Stimulated activated effector memory CD8-positive, alpha-beta T cell treated with anti-CD3 and anti-CD28 coated beads, Interleukin-12 subunit alpha, Interleukin-12 subunit beta, amount 100 ng/mL, for 72 hours (primary cell): ENCODE results near the gene PCDH8.

ENCODE experiments used
- ATAC-seq: fragments of 150-1000 bp; cut with Tn5 transposase; 2 replicates; pipeline ENCODE4 v1.10.0; 2021
- DNase-seq, 2 donors: peaks; one replicate each; pipeline ENCODE4 v3.0.0; 2021 to 2022; ENCODE audit warnings: low spot score in 2 of 2
- H3K27ac Mint-ChIP-seq: one replicate; pipeline ENCODE4 v1.8.0; 2022; ENCODE audit warnings: mild to moderate bottlenecking, mixed read lengths
- H3K36me3 Mint-ChIP-seq: one replicate; pipeline ENCODE4 v1.8.0; 2022; ENCODE audit warnings: mild to moderate bottlenecking, mixed read lengths
- H3K4me1 Mint-ChIP-seq: one replicate; pipeline ENCODE4 v1.8.0; 2022; ENCODE audit warnings: mixed read lengths
- H3K4me3 Mint-ChIP-seq: one replicate; pipeline ENCODE4 v1.8.0; 2022; ENCODE audit warnings: mild to moderate bottlenecking, mixed read lengths
- H3K9me3 Mint-ChIP-seq: one replicate; pipeline ENCODE4 v1.8.0; 2022; ENCODE audit warnings: mixed read lengths

Gene PCDH8, protein sequence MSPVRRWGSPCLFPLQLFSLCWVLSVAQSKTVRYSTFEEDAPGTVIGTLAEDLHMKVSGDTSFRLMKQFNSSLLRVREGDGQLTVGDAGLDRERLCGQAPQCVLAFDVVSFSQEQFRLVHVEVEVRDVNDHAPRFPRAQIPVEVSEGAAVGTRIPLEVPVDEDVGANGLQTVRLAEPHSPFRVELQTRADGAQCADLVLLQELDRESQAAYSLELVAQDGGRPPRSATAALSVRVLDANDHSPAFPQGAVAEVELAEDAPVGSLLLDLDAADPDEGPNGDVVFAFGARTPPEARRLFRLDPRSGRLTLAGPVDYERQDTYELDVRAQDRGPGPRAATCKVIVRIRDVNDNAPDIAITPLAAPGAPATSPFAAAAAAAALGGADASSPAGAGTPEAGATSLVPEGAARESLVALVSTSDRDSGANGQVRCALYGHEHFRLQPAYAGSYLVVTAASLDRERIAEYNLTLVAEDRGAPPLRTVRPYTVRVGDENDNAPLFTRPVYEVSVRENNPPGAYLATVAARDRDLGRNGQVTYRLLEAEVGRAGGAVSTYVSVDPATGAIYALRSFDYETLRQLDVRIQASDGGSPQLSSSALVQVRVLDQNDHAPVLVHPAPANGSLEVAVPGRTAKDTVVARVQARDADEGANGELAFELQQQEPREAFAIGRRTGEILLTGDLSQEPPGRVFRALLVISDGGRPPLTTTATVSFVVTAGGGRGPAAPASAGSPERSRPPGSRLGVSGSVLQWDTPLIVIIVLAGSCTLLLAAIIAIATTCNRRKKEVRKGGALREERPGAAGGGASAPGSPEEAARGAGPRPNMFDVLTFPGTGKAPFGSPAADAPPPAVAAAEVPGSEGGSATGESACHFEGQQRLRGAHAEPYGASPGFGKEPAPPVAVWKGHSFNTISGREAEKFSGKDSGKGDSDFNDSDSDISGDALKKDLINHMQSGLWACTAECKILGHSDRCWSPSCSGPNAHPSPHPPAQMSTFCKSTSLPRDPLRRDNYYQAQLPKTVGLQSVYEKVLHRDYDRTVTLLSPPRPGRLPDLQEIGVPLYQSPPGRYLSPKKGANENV

DNA sequence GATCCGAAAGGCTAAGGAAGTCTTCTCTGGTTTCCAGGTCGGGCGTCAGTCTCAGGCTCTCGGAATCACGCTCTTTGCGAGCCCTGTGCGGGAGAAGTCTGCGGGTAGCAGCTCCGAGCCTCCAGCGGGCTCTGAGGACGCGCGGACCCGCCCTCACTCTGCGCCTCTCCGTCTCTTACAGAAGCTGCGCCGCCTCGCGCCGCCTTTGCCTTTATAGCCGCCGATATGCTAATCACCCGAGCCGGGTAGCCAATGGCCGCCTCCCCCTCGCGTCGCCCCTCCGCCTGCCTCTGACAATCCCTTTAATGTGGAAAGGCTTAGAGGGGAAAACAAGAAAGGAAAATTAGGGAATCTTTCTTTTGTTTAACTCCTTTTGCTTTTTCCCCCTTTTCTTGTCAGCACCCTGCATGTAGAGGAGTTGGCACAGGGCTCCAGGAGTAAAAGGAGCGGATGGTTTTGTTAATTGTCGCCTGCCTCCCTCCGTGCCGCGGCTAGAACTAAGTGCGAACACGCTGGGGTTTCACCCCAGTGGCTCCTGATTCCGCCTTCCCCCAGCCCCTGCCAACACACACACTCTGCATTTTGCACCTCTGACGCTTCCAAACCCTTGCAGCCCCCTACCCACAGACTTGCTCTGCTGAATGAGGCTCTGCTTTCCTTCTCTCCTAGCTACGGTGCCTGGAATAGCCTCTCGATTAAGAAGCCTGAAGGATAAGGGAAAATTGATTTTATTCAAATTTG lies at the start of gene PCDH8:
PCDH8 (minus strand) TSS at position 186 of the 741 bp plus-strand sequence. CDS start 204 bp downstream, outside the sequence.
- no peak for DNase-seq
- H3K4me3 Mint-ChIP-seq: no peak within 1 kb of the TSS
- ATAC-seq: no peak

DNA sequence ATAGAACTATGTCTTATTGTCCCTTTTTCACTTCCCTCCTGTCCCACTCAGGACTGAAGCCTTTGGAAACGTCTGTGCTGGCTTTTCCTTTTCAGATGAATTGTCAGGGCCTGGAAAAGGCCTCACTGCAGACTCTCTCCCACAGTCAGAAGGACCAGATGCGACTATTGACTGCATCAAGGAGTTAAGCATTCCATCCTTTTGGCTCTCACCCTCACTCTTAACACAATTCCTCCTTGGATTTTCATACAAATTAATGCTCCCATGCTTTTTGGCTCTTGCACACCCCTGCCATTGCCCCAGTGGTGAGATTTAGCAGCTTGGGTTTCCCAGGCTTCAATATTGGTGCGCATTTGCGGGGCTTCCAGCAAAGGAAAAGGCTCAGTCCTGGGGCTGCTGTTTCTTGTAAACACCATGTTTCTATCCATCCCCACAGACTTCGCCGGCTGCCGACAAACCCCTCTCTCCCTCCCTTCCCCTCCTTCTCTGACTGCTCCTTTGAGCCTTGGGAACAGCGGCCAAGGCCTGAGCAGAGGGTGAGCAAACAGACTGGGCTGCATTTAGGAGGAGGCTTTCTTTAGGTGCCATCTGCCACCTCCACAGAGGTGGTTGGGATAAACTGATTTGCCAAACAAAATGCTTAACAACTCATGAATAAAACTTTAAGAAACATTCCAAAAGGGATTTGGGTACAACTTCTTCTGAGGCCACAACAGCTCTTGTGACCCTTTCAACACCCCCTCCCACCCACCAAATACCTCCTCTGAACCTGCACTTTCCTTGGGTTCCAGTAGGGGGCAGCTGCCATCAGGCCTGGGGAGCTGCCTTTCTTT lies 48.6 kb upstream of the PCDH8 start:
- no peaks in the 10 kb centered on the region for H3K36me3 Mint-ChIP-seq
- DNase-seq: no peak

More for the DNA sequence above, at the start of gene PCDH8:
- Mint-ChIP-seq H3K9me3 (peaks cover 3% of the 10 kb centered on the region), H3K36me3 (peaks cover 10% of the 10 kb centered on the region), H3K4me1 (peaks cover 28% of the 10 kb centered on the region), H3K27ac (peak within 1 kb of the TSS; percentile 41)

DNA sequence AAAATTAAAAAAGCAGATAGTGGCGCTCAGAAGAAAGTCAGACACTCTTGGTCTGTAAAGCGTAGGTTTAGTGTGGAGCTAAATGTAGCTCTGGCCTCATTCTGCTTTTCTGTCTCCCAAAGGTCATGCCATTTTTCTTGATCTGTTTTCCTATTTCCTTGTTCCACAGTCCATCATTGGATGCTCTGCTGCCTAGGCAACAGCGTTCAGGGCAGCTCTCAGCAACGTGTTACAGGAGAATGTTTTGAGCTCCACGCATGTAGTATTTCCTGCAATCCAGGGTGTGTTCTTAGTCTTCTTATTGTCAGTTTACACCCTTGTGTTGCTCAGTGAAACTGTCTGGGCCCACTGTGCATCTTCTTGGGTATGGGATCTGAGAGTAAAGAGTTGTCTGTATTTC lies 46.0 kb upstream of the PCDH8 start:
- Mint-ChIP-seq H3K9me3 (no peaks in the 10 kb centered on the region), H3K27ac (no peak overlapping the region), H3K4me1 (no peaks in the 10 kb centered on the region), H3K4me3 (no peak overlapping the region), H3K36me3 (no peaks in the 10 kb centered on the region)
- ATAC-seq (no peak), DNase-seq (no peak)

More for the DNA sequence above, 48.6 kb upstream of the PCDH8 start:
- H3K9me3 Mint-ChIP-seq: no peaks in the 10 kb centered on the region
- no peak overlapping the region for H3K4me3 Mint-ChIP-seq
- no peak for ATAC-seq
- no peak overlapping the region for H3K27ac Mint-ChIP-seq
- no peaks in the 10 kb centered on the region for H3K4me1 Mint-ChIP-seq

DNA sequence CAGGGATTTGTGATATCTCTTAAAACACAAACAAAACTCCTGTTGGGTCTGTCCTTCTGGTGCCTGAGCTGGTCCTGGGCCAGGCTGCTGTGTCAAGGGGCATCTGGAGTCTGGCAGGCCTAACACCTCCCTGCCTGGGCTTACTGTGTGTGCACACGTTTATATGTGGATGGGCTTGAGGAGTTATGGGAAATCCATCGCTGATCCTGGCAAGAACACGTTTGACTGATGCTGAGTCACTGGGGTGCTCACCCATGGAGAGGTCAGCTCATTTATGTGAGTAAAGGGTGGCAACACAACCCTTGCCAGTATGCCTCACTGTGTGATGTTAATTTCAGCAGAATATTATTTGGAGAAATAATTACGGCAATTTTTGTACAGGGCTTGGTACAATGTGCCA lies 44.5 kb upstream of the PCDH8 start:
- no peak overlapping the region for H3K27ac Mint-ChIP-seq
- H3K4me3 Mint-ChIP-seq: no peak overlapping the region
- no peaks in the 10 kb centered on the region for H3K36me3 Mint-ChIP-seq
- ATAC-seq (no peak), DNase-seq (no peak)
- H3K9me3 Mint-ChIP-seq: no peaks in the 10 kb centered on the region
- no peaks in the 10 kb centered on the region for H3K4me1 Mint-ChIP-seq

DNA sequence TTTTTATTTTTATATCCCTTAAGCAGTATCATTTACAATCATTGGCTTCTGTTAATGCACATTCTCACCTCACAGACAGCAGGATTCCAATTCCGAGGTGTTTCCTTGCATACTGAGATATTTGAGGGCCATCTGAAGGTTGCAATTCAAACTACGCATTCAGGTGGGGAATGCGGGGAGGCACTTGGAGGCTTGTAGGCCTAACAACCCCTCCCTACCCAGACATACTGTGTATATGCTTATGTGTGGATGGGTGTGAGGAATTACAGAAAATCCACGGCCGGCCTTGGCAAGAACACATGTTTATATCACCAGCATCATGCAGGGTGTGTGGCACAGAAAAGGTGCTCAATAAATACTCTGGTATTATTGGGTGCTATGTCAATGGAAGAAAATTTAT lies 43.3 kb upstream of the PCDH8 start:
- H3K27ac Mint-ChIP-seq: no peak overlapping the region
- H3K4me1 Mint-ChIP-seq: no peaks in the 10 kb centered on the region
- H3K9me3 Mint-ChIP-seq: no peaks in the 10 kb centered on the region
- H3K4me3 Mint-ChIP-seq: no peak overlapping the region
- ATAC-seq: no peak
- no peaks in the 10 kb centered on the region for H3K36me3 Mint-ChIP-seq
- no peak for DNase-seq

DNA sequence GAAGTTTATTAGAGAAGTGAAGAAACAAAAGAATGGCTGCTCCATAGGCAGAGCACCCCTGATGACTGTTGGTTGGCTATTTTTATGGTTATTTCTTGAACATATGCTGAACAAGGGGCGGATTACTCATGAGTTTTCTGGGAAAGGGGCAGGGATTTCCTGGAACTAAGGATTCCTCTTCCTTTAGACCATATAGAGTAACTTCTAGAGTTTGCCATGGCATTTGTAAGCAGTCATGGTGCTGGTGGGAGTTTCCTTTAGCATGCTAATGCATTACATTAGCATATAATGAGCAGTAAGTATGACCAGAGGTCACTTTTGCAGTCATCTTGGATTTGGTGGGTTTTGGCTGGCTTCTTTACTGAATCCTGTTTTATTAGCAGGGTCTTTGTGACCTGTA lies 38.7 kb upstream of the PCDH8 start:
- ATAC-seq: no peak
- H3K9me3 Mint-ChIP-seq: no peaks in the 10 kb centered on the region
- H3K27ac Mint-ChIP-seq: no peak overlapping the region
- no peaks in the 10 kb centered on the region for H3K36me3 Mint-ChIP-seq
- H3K4me1 Mint-ChIP-seq: no peaks in the 10 kb centered on the region
- no peak for DNase-seq
- H3K4me3 Mint-ChIP-seq: no peak overlapping the region

DNA sequence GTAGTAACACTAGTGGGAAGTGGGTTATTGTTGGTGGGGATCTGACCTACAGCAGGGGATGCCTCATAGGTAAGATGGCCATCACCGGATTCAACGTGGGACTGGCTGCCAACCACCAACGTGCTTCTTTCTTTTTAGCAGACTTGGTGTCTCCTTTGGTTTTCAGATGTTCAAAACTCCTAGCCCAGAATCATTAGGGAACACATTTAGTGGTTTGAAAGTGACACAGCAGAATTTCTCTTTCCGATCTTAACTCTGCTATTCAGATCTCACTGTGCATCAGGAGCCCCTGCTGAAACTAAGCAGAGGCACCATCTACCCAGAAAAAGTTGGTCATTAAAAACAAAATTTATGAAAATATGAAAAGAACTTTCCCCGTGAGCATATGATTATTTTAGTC lies 36.7 kb upstream of the PCDH8 start:
- H3K9me3 Mint-ChIP-seq: no peaks in the 10 kb centered on the region
- no peaks in the 10 kb centered on the region for H3K36me3 Mint-ChIP-seq
- no peak overlapping the region for H3K4me3 Mint-ChIP-seq
- no peak for ATAC-seq
- no peak overlapping the region for H3K27ac Mint-ChIP-seq
- no peaks in the 10 kb centered on the region for H3K4me1 Mint-ChIP-seq
- DNase-seq: no peak

DNA sequence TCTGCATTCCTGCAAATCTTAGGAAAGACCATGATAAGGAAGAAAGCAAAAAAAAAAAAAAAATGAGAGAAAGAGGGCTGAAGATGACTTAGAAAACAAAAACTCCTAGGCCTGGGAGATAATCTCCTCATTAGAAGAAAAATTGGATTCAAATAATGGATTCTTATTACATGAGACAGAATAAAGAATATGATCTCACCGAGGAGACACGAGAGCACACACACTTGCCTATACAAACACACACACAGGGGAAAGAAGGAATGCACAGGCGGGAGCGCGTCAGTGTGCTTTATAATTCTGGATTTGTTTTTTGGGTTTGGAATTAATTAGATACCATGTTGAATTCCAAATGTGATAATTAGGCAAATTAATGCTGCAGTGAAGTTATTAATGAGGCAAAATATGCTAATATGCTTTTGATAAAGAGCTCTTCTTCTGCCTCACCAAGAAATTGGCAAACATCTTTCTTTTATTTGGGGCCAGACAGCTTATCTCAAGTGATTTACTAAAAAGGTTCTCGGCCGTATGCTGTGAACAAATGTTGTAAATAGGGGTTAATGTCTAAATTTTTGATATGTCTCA lies 36.1 kb upstream of the PCDH8 start:
- ATAC-seq (no peak), DNase-seq (no peak)
- no peak overlapping the region for H3K4me3 Mint-ChIP-seq
- no peaks in the 10 kb centered on the region for H3K4me1 Mint-ChIP-seq
- no peak overlapping the region for H3K27ac Mint-ChIP-seq
- no peaks in the 10 kb centered on the region for H3K36me3 Mint-ChIP-seq
- H3K9me3 Mint-ChIP-seq: no peaks in the 10 kb centered on the region

DNA sequence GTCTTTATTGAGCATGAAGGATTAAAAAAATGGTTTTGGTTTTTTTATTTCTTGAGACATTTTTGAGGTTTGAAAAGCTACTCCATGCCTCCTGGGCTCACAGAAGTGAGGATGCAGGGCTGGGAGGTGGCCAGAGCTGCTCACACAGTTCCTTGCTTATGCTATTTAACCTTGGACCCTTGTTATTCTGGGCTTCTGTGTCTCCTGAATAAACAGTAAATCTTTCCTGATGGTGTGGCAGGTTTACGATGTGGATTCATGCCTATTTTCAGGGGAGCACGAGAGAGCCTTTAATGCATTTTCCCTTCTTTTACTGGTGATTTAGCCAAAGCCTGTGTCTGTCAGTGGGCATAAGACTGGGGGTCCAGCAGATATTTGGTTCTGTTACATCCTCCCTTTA lies 34.3 kb upstream of the PCDH8 start:
- DNase-seq: no peak
- ATAC-seq: no peak
- no peaks in the 10 kb centered on the region for H3K9me3 Mint-ChIP-seq
- H3K4me1 Mint-ChIP-seq: no peaks in the 10 kb centered on the region
- H3K4me3 Mint-ChIP-seq: no peak overlapping the region
- no peak overlapping the region for H3K27ac Mint-ChIP-seq
- no peaks in the 10 kb centered on the region for H3K36me3 Mint-ChIP-seq

DNA sequence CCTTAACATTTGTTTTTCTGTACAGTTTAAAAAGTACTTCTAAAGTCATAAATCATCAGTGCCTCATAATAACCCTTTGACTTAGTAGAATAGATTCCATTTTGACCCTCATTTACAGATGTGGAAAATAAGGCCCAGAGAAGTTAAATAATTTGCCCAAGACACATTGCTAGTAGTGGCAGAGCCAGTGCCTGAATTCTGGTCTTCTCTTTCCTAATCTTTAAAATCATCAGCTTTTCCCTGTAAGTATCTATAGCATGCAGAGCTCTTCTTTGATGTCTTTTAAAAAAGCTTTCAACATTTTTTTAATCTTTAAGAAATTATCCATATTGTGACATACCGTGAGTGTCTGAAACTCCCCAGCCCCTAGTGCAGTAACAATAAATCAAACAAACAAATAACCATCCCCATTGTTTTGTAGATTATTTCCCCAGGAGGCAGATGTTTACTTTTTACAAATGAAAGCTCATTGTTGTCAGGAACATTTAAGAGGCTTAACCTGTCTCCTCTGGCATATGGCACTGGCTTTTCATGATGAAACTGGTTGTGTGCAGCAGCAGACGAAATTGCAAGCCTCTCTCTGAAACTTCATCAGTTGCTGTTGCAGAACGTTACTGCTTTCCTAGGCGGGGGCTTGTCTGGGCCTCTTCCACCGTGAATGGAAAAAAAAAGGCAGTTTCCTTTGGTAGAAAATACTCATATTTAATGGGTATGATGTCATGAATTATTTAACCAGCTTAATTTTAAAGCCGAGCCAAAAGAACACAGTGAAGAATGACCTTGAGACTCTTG lies 31.7 kb upstream of the PCDH8 start:
- no peak for DNase-seq
- Mint-ChIP-seq H3K4me1 (no peaks in the 10 kb centered on the region), H3K9me3 (peaks cover 11% of the 10 kb centered on the region), H3K36me3 (no peaks in the 10 kb centered on the region), H3K27ac (no peak overlapping the region), H3K4me3 (no peak overlapping the region)
- ATAC-seq: no peak

DNA sequence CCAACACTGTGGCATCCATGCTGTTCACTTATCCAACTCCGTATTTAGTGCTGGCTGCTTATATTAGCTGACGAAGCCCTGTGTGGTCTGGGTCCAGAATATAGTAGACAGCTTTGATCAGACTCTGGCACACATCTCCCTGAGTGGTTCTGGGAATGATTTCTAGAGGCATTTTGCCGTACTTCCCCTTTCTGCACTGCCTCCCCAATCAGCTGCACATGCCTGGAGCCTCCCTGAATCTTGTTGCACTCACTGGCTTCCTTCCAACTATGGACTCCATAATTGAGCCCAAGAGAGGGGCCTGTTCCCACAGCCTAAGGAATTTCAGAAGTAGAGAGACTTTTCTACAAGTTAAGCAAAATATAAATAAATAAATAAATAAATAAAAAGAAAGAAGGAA lies 30.4 kb upstream of the PCDH8 start:
- peaks cover 14% of the 10 kb centered on the region for H3K9me3 Mint-ChIP-seq
- H3K36me3 Mint-ChIP-seq: no peaks in the 10 kb centered on the region
- H3K4me3 Mint-ChIP-seq: no peak overlapping the region
- ATAC-seq: no peak
- no peak overlapping the region for H3K27ac Mint-ChIP-seq
- no peak for DNase-seq
- H3K4me1 Mint-ChIP-seq: no peaks in the 10 kb centered on the region

DNA sequence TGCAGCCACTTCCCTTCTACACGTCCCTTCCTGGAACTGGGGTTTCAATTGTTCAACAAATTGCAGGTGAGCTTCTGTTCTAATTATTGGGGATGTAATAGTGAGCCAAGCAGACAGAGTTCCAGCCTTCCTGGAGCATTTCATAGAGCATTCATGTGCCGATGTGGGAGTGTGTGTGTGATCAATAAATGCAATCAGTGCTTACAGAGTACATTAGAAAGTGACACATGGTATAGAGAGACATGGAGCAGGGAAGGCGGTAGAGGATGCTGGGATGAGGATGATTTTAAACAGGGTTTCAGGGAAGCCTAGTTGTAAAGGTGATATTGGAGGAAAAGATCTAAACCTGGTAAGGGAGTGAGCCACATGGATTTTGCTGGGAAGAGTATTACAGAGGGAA lies 21.7 kb upstream of the PCDH8 start:
- no peaks in the 10 kb centered on the region for H3K36me3 Mint-ChIP-seq
- H3K4me3 Mint-ChIP-seq: no peak overlapping the region
- peaks cover 7% of the 10 kb centered on the region for H3K9me3 Mint-ChIP-seq
- DNase-seq (no peak), ATAC-seq (no peak)
- H3K4me1 Mint-ChIP-seq: no peaks in the 10 kb centered on the region
- no peak overlapping the region for H3K27ac Mint-ChIP-seq

DNA sequence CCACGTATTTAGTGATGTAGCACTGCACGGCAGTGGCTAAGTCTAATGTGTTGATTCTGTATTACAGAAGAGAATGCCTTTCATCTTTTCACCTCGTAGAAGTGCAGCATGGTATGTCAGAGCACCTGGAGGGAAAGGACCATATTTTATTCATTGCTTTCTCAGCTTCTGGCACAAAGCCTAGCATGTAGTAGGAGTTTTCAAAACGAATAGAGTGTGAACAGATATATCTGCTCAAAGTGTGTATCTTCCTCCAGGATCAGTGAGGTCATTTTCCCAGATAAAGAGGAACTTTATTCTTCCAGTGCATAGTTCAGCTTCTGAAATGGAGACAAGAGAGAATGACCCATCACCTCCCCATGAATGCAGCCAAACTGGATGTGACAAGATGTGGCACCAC lies 21.2 kb upstream of the PCDH8 start:
- Mint-ChIP-seq H3K27ac (no peak overlapping the region), H3K9me3 (peaks cover 3% of the 10 kb centered on the region)
- no peak for ATAC-seq

More for the DNA sequence above, 21.2 kb upstream of the PCDH8 start:
- Mint-ChIP-seq H3K36me3 (no peaks in the 10 kb centered on the region), H3K4me3 (no peak overlapping the region), H3K4me1 (no peaks in the 10 kb centered on the region)
- no peak for DNase-seq
